Measurements from ENCODE around the gene TM9SF3.

- no peak for TF ChIP-seq CTCF (conservative IDR thresholded peaks at IDR 0.05; ENCODE audit: low read depth in 2 of 2)
- no peak for TF ChIP-seq POLR2AphosphoS5 (IDR thresholded peaks at IDR 0.05; ENCODE audit: low read depth)
- no peak for TF ChIP-seq CREB1 (CRISPR knock-in tag; IDR thresholded peaks at IDR 0.05; ENCODE audit: low read depth)
- no peak for TF ChIP-seq REST (IDR thresholded peaks at IDR 0.05; ENCODE audit: unreplicated experiment)
- TF ChIP-seq EZH2phosphoT487 (IDR thresholded peaks at IDR 0.05; ENCODE audit: unreplicated experiment): no peak
- no peak for TF ChIP-seq EZH2 (IDR thresholded peaks at IDR 0.05; ENCODE audit: low read depth, unreplicated experiment)
- no peak for TF ChIP-seq ZNF331 (CRISPR knock-in tag; IDR thresholded peaks at IDR 0.05; ENCODE audit: low read depth)
- TF ChIP-seq ZNF114 (CRISPR knock-in tag; IDR thresholded peaks at IDR 0.05): no peak
- no peak for TF ChIP-seq JUNB (IDR thresholded peaks at IDR 0.05; ENCODE audit: unreplicated experiment)
- no peak for TF ChIP-seq ETS1 (IDR thresholded peaks at IDR 0.05)
These were observed 21.4 kb upstream of the TM9SF3 start for GRCh38 chr10:96608262-96608661.

Measured in GM23338 (cell line).